GM19397 (cell line): Measurements from ENCODE around the gene PPARG.
"Not testable (repeated sequence)": the region's sequence is repeated elsewhere in the genome, so short reads cannot be mapped to it uniquely, and the experiment has no call there.

ENCODE experiments used
- ATAC-seq: cut with Tn5 transposase; IDR thresholded peaks from one replicate; pipeline ENCODE4 v1.9.1; 2021; ENCODE audit warnings: mild to moderate bottlenecking, moderate library complexity; ENCODE audit not compliant: unreplicated experiment

The PPARG gene

GRCh38 chr3:12278566-12278965, 10.3 kb upstream of the PPARG start:
- ATAC-seq = no peak

DNA sequence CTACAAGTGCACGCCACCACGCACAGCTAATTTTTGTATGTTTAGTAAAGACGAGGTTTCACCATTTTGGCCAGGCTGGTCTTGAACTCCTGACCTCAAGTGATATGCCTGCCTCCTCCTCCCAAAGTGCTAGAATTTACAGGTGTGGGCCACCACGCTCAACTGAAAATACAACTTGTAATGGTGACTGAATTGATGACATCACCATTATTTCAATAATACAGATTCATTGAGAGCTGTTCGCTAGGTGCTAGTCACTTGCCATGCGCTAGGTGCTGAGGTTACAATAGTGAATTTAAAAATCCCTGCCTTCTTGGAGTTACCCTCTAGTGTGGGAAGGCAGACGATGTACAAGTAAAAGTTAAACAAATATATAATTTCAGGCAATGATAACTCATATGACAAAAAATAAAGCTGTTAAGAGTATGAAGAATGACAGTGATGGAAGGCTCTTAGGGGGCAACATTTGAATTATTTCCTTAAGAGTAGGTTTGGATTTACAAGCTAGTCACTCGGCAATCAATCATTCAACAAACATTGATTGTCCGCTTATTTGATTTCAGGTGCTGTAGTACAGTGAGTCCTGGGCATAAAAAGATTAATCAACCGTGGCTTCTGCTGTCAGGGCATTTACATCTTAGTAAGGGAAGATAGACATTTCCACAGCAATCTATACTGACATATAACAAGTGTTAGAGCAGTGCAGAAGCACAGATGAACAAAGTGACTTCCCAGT, 9.1 kb upstream of the PPARG start:
- ATAC-seq = no peak

- ATAC-seq = no peak
These were observed 8.5 kb upstream of the PPARG start for GRCh38 chr3:12280357-12280806.

DNA sequence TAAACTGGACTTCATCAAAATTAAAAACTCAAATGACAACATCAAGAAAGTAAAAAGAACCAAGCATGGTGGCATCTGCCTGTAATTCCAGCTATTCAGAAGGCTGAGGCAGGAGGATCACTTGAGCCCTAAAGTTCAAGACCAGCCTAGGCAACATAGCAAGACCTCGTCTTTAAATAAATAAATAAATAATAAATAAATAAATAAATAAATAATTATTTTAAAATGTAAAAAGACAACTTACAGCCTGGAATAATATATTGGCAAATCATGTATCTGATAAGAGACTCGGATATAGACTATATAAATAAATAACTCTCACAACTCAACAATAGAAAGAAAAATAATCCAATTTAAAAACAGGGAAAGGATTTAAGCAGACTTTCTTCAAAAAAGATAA, 4.3 kb upstream of the PPARG start:
- ATAC-seq = no peak

DNA sequence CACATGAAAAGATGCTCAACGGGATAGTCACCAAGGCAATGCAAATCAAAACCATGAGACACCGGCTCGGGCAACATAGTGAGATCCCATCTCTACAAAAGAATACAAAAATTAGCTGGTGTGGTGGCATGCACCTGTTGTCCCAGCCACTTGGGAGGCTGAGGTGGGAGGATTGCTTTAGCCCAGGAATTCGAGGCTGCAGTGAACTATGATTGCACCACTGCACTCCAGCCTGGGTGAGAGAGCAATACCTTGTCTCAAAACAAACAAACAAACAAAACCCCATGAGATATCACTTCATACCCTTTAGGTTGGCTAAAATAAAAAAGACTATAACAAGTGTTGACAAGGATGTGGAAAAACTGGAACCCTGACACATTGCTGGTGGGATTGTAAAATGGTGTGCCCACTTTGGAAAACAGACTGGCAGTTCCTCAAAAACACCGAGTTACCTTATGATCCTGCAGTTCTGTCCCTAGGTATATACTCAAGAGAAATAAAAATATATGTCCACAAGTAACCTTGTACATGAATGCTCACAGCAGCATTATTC, 3.8 kb upstream of the PPARG start:
- no peak for ATAC-seq

- ATAC-seq = not testable (repeated sequence)
These were observed 3.1 kb upstream of the PPARG start for GRCh38 chr3:12285779-12286178.

DNA sequence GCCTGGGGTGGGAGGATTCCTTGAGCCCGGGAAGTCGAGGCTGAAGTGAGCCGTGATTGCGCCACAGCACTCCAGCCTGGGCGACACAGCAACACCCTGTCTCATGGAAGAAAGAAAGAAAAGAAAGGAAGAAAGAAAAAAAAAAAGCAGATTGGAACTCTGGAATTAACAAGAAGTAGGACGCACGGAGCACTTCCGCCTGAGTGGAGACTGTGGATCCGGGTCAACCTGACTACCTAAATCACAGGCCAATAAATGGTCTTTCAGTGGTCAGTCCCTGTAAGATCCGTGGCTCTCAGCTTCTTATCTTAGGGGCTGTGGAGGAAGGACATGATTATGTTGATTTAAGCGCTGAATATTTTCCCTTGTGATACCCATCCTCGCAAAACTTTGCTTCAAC, 2.4 kb upstream of the PPARG start:
- no peak for ATAC-seq

- no peak for ATAC-seq
These were observed 1.7 kb upstream of the PPARG start for GRCh38 chr3:12286927-12287726.

- ATAC-seq = no peak
These were observed 1.1 kb upstream of the PPARG start for GRCh38 chr3:12287727-12288181.

GRCh38 chr3:12289524-12289923, 654 bp downstream of the PPARG start:
- ATAC-seq = no peak

GRCh38 chr3:12292770-12293169, 3.9 kb downstream of the PPARG start:
- no peak for ATAC-seq

DNA sequence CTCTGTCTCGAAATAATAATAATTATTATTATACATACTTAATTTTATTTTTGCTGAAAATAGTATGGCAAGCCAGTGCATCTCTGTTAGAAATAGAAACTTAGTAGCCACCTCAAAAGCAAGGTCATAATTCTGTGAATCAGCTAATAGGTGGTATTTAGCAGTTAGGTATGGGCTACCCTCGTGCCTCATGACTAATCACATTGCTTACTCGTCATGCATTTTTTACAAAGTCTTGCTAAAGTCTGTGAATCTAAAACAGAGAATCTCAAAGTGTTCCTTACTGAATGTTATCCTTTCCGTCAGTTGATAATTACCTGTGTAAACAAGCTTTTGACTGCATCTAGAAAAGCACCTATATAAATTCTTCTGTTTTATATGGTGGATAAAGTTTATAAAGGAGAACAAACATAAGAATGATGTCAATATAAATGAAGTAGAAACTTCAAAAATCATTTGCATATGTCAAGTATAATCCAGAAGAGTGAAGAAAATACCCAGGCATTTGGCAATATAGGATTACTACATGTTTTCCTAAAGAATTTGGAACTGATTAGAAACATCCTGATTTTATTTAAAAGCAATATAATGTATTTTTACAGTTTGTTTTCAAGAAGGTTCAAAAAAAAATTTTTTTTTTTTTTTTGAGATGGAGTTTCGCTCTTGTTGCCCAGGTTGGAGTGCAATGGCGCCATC, 6.2 kb downstream of the PPARG start:
- ATAC-seq = no peak

DNA sequence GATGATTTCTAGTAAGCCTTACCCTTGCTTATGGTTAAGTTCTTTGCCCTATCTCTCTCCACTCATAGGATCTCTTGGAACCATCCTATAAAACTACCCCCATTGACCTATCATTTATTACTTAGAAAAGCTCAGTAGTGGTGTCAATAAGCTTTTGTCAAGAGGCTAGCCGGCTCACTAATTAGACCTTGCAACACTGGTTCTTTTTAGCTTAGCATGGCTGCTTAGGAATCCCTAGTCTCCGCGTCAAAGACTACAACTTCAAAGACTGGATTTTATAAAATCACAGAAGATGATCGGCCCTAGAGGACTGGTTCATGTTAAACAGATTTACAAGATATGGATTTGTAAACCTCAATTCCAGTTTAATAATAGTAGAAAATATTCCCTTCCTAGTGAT, 7.6 kb downstream of the PPARG start:
- ATAC-seq = no peak

- ATAC-seq = no peak
These were observed 10.2 kb downstream of the PPARG start for GRCh38 chr3:12299026-12299425.

GRCh38 chr3:12300137-12300536, 11.3 kb downstream of the PPARG start:
- ATAC-seq = no peak

GRCh38 chr3:12301031-12301430, 12.2 kb downstream of the PPARG start:
- no peak for ATAC-seq

GRCh38 chr3:12301513-12301912, 12.6 kb downstream of the PPARG start:
- ATAC-seq = no peak

DNA sequence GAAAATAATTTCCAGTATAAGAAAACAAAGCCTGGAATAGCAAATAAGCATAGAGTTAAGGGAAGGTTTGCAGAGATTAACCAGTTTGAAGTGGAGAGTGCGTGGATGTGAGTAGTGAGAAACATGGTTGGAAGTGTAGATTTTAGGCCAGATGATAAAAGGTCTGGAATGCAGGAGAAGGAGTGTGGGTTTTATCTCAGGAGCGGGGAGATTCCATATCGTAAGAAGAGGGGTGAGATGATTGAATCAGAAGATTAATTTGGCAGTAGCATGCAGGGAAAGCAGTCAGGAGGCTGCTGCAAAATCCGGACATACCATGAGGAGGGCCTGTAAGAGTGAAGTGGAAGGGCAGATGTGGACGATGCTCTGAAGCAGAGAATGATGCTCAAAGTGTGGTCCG, 13.7 kb downstream of the PPARG start:
- no peak for ATAC-seq

GRCh38 chr3:12303534-12303933, 14.7 kb downstream of the PPARG start:
- ATAC-seq = no peak

DNA sequence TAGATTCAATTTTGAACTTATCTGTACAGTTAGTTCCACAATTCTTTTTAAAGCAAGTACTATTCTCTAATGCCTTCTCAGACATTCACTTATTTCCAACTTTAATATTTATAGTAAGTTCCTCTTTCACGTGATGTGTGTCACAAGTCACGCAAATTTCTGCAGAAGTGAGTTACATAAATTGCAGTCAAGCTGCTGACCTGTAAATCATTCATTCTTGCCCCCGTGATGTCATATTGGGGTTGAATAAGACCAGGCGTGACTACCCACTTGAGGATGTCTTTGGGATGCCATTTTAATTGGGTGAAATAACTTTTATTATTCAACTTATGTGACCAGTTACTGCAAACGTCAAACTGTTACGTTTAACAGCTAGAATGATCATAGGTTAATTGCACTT, 15.1 kb downstream of the PPARG start:
- ATAC-seq = no peak

GRCh38 chr3:12307136-12307535, 18.3 kb downstream of the PPARG start:
- ATAC-seq = no peak
